MM.1S (cell line): ENCODE data around the gene CTSK.

Source experiments
- DNase-seq: peaks from one replicate; pipeline ENCODE4 v3.0.0-alpha.2; 2015
- H2AFZ ChIP-seq: fragments of 300-600 bp; sonication (generic); 2 replicates; pipeline ENCODE4 v1.6.0; 2016; ENCODE audit warnings: antibody characterized with exemption, low read length
- H3F3A ChIP-seq: fragments of 300-600 bp; sonication (generic); 2 replicates; pipeline ENCODE4 v1.6.1; 2016; ENCODE audit warnings: mild to moderate bottlenecking, antibody characterized with exemption, low read length, moderate library complexity, mixed read lengths; ENCODE audit not compliant: insufficient read depth
- H3K27ac ChIP-seq: fragments of 300-600 bp; sonication (generic); 2 replicates; pipeline ENCODE4 v1.5.1; 2016; ENCODE audit warnings: mild to moderate bottlenecking, low read length
- H3K27me3 ChIP-seq: fragments of 300-600 bp; sonication (generic); replicated peaks from 2 replicates; pipeline ENCODE4 v1.6.0; 2016; ENCODE audit warnings: low read length; ENCODE audit not compliant: insufficient read depth
- H3K36me3 ChIP-seq: fragments of 300-600 bp; sonication (generic); replicated peaks from 2 replicates; pipeline ENCODE4 v1.6.1; 2016; ENCODE audit warnings: mild to moderate bottlenecking, low read length, mixed read lengths; ENCODE audit not compliant: insufficient read depth
- H3K4me1 ChIP-seq: fragments of 300-600 bp; sonication (generic); 2 replicates; pipeline ENCODE4 v1.6.1; 2016; ENCODE audit warnings: low read length, mixed read lengths
- H3K4me2 ChIP-seq: fragments of 300-600 bp; sonication (generic); 2 replicates; pipeline ENCODE4 v1.6.0; 2016; ENCODE audit warnings: low read depth, low read length
- H3K4me3 ChIP-seq: fragments of 300-600 bp; sonication (generic); 2 replicates; pipeline ENCODE4 v1.5.1; 2016; ENCODE audit warnings: low read length, mixed read lengths
- H3K79me2 ChIP-seq: fragments of 300-600 bp; sonication (generic); 2 replicates; pipeline ENCODE4 v1.6.1; 2016; ENCODE audit warnings: mixed run types, low read length, mixed read lengths
- H3K9ac ChIP-seq: fragments of 300-600 bp; sonication (generic); 2 replicates; pipeline ENCODE4 v1.6.1; 2016; ENCODE audit warnings: low read length, mixed read lengths
- H3K9me2 ChIP-seq: fragments of 300-600 bp; sonication (generic); replicated peaks from 2 replicates; pipeline ENCODE4 v1.6.1; 2016; ENCODE audit warnings: mild to moderate bottlenecking, low read length, mixed read lengths; ENCODE audit not compliant: insufficient read depth
- H3K9me3 ChIP-seq: fragments of 300-600 bp; sonication (generic); replicated peaks from 2 replicates; pipeline ENCODE4 v1.6.1; 2016; ENCODE audit warnings: mild to moderate bottlenecking, low read length, mixed read lengths; ENCODE audit not compliant: insufficient read depth
- H4K20me1 ChIP-seq: fragments of 300-600 bp; sonication (generic); 2 replicates; pipeline ENCODE4 v1.6.1; 2016; ENCODE audit warnings: mild to moderate bottlenecking, low read length, moderate library complexity, mixed read lengths; ENCODE audit not compliant: insufficient read depth
- CTCF ChIP-seq: fragments of 300-600 bp; sonication (generic); IDR thresholded peaks from 2 replicates; pipeline ENCODE4 v1.5.1; 2016; ENCODE audit warnings: antibody characterized with exemption, low read length, mixed read lengths
- EZH2 ChIP-seq: fragments of 300-600 bp; sonication (generic); optimal IDR thresholded peaks from 2 replicates; pipeline ENCODE3; 2017; ENCODE audit warnings: low read depth, mild to moderate bottlenecking, antibody characterized with exemption, low read length, mixed read lengths
- EZH2phosphoT487 ChIP-seq: fragments of 300-600 bp; sonication (generic); IDR thresholded peaks from 2 replicates; pipeline ENCODE4 v1.6.1; 2018; ENCODE audit warnings: antibody characterized with exemption, low read length

The CTSK gene

DNA sequence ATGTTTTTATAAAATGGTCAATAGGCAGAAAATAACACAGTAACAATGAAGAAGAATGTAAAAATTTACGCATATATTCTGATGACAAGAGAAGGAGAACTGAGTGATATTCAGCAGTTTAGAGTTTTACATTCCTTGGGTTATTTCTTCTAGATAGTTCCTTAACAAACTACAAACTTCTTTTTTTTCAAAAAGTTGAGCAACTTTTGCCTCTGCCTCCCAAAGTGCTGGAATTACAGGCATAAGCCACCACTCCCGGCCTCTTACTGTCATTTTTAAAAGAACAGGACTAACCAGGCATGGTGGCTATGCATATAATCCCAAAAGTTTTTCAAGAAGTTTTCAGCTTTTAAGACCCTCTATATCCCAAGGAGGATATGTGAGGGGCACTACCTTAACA is 35.4 kb upstream of the CTSK start:
- no peak overlapping the region for H3K4me3 ChIP-seq
- no peak overlapping the region for H3K4me2 ChIP-seq
- peaks cover 9% of the 10 kb centered on the region for H3K4me1 ChIP-seq
- no peaks in the 10 kb centered on the region for H3K9me2 ChIP-seq
- no peaks in the 10 kb centered on the region for H3K9me3 ChIP-seq
- DNase-seq: no peak
- H3K9ac ChIP-seq: no peak overlapping the region
- H4K20me1 ChIP-seq: no peaks in the 10 kb centered on the region
- H3K79me2 ChIP-seq: no peaks in the 10 kb centered on the region
- H3F3A ChIP-seq: no peaks in the 10 kb centered on the region
- 0 out of 2 replicates have a peak, but pooled peaks cover 6% of the 10 kb centered on the region for H3K36me3 ChIP-seq
- H3K27me3 ChIP-seq: no peaks in the 10 kb centered on the region
- TF ChIP-seq CTCF: no peak
- no peak for TF ChIP-seq EZH2
- TF ChIP-seq EZH2phosphoT487: no peak
- H2AFZ ChIP-seq: no peak overlapping the region
- no peak overlapping the region for H3K27ac ChIP-seq

GRCh38 chr1:150842964-150843363 is 34.9 kb upstream of the CTSK start:
- Histone ChIP-seq H3K4me3 (no peak overlapping the region), H3K36me3 (0 out of 2 replicates have a peak, but pooled peaks cover 6% of the 10 kb centered on the region), H3K27ac (no peak overlapping the region), H3K4me1 (peaks cover 9% of the 10 kb centered on the region), H3K9me3 (no peaks in the 10 kb centered on the region), H3F3A (no peaks in the 10 kb centered on the region), H3K4me2 (no peak overlapping the region), H2AFZ (no peak overlapping the region), H3K9ac (no peak overlapping the region), H3K79me2 (no peaks in the 10 kb centered on the region), H3K9me2 (no peaks in the 10 kb centered on the region), H4K20me1 (no peaks in the 10 kb centered on the region), H3K27me3 (no peaks in the 10 kb centered on the region)
- no peak for DNase-seq
- TF ChIP-seq CTCF: no peak
- no peak for TF ChIP-seq EZH2phosphoT487
- no peak for TF ChIP-seq EZH2

- Histone ChIP-seq H2AFZ (no peak overlapping the region), H3K4me3 (no peak overlapping the region), H4K20me1 (no peaks in the 10 kb centered on the region), H3K9ac (no peak overlapping the region), H3K9me3 (no peaks in the 10 kb centered on the region), H3K9me2 (no peaks in the 10 kb centered on the region), H3K27ac (no peak overlapping the region), H3K36me3 (0 out of 2 replicates have a peak, but pooled peaks cover 6% of the 10 kb centered on the region), H3K4me2 (no peak overlapping the region), H3K27me3 (no peaks in the 10 kb centered on the region), H3K4me1 (peaks cover 9% of the 10 kb centered on the region), H3K79me2 (no peaks in the 10 kb centered on the region), H3F3A (no peaks in the 10 kb centered on the region)
- no peak for DNase-seq
- TF ChIP-seq EZH2phosphoT487 (no peak), EZH2 (no peak), CTCF (no peak)
Observed at GRCh38 chr1:150842343-150842742, 34.3 kb upstream of the CTSK start.
